AG09319 (cell line): Measurements from ENCODE around the gene ARMC12.

ENCODE experiments used
- DNase-seq: peaks from one replicate; pipeline ENCODE4 v3.0.0-alpha.2; 2010; ENCODE audit warnings: low read depth; ENCODE audit errors: extremely low read depth
- TF ChIP-seq, protein P1 (sequence below): IDR thresholded peaks from 2 replicates; pipeline ENCODE4 v1.5.1; 2011; ENCODE audit warnings: low read depth, mild to moderate bottlenecking, inconsistent platforms, low read length, moderate library complexity

ARMC12 gene

DNA sequence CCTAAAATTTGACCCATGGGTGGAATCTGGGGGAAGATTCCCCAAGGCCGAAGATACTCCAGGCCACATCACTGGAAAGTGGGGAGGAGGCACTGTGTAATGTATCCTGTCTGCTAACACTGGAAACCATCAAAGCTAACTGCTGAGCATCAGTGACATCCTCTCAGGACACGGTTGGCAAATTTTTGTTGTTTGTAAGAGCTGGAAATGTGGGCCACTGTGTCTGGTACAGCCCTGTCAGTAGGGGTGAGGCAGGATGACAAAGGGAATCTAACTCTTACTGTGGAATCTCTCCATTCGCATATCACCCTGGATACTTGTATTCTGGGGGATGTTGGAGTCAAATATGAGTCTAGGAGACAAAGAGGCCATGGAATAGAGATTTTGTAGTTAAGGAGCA lies 22.6 kb downstream of the ARMC12 start:
- no peak for DNase-seq
- TF ChIP-seq, protein P1, sequence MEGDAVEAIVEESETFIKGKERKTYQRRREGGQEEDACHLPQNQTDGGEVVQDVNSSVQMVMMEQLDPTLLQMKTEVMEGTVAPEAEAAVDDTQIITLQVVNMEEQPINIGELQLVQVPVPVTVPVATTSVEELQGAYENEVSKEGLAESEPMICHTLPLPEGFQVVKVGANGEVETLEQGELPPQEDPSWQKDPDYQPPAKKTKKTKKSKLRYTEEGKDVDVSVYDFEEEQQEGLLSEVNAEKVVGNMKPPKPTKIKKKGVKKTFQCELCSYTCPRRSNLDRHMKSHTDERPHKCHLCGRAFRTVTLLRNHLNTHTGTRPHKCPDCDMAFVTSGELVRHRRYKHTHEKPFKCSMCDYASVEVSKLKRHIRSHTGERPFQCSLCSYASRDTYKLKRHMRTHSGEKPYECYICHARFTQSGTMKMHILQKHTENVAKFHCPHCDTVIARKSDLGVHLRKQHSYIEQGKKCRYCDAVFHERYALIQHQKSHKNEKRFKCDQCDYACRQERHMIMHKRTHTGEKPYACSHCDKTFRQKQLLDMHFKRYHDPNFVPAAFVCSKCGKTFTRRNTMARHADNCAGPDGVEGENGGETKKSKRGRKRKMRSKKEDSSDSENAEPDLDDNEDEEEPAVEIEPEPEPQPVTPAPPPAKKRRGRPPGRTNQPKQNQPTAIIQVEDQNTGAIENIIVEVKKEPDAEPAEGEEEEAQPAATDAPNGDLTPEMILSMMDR = no peak

DNA sequence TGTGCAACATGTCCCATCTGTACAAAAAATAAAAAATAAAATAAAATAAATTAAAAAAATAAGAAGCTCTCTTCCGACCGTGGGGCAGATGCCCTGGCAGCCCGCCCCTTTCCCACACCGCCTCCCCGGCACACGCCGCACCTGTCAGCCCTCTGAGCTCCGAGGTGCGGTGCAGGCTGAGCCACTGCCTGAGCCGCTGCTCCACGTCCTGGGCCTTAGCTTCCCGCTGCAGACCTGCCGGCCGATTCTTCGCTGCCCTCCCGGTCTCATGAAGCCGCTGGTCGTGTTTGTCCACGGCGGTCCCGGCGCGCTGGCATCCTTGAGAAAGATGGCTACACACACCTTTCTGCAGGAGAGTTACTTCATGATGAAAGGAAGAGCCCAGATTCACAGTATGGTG lies 28.9 kb downstream of the ARMC12 start:
- TF ChIP-seq, protein P1 = no peak
- DNase-seq = no peak

DNA sequence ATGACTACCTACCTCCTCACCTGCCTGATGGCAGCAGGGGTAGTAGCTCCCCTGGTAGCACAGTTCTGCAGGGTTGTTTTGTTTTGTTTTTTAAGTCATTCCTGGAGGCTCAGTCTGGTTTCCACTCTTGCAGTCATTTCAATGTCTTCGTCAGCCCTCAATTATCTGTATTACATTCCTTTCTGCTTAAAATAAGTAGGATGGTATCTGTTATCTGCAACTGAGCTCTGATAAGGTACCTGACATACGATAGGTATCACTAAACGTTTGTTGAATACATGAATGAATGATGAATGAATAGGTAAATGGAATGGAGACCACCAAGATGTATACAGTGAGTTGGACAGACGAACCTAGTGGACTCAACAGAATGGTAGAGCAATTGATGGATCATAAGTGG lies 32.4 kb downstream of the ARMC12 start:
- TF ChIP-seq, protein P1 = no peak
- DNase-seq = no peak

DNA sequence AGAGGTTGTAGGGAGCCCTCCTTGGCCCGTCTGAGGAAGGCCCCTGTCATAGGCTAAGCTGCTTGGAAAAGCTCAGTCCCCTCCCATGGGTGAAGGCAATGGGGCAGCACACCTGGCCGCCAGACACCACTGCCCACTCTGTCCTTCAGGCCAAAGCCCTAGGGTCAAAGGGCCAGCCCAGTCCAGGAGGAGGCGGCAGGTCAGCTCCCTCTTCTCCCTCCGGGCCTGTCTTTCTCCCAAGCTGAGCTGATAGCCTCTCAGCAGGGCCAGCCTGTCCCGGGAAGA lies 34.5 kb downstream of the ARMC12 start:
- TF ChIP-seq, protein P1 = no peak
- no peak for DNase-seq

DNA sequence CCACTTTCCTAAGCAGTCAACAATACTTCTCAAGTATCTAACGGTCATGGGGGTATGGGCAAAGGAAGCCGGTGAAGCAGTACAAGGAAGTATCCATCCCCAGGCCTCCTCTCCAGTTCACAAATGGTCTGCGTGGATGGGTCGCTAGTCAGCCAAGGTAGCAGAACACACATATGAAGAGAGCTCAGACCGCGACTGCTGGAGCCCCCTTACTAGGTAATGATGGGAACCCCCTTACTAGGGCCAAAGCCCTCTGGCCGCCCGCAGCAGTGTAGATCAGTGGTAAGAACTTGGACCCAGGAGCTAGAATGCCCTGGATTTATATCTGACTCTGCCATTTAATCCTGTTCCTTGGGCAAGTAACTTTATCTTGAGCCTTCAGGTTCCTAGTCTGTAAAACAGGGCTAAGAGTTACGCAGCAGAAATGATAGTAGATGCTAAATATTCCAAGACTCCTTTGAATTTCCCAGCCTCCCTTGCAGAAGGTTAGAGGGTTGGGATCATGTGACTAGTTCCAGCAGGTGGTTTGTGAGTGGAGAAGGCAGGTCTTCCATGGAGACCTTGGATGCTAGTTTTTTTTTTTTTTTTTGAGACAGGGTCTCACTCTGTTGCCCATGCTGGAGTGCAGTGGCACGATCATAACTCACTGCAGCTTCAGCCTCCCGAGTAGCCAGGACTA lies 37.4 kb downstream of the ARMC12 start:
- no peak for DNase-seq
- TF ChIP-seq, protein P1 = no peak

DNA sequence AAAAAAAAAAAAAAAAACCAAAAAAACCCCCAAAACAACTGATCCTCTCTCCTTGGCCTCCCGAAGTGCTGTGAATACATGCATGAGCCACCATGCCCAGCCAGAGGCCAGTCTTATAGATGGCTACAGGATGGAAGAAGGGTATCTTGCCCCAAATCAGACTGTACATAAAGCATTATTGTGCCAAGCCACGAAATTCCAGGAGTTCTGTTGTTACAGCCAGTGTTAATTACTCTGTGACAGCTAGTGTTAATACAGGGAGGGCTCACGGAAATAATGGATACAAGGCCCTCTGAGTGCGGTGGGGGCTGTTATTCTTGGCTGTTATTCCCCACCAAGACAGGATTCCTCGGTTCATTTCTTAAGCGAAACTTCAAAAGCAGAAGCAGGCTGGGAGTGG lies 38.2 kb downstream of the ARMC12 start:
- no peak for DNase-seq

DNA sequence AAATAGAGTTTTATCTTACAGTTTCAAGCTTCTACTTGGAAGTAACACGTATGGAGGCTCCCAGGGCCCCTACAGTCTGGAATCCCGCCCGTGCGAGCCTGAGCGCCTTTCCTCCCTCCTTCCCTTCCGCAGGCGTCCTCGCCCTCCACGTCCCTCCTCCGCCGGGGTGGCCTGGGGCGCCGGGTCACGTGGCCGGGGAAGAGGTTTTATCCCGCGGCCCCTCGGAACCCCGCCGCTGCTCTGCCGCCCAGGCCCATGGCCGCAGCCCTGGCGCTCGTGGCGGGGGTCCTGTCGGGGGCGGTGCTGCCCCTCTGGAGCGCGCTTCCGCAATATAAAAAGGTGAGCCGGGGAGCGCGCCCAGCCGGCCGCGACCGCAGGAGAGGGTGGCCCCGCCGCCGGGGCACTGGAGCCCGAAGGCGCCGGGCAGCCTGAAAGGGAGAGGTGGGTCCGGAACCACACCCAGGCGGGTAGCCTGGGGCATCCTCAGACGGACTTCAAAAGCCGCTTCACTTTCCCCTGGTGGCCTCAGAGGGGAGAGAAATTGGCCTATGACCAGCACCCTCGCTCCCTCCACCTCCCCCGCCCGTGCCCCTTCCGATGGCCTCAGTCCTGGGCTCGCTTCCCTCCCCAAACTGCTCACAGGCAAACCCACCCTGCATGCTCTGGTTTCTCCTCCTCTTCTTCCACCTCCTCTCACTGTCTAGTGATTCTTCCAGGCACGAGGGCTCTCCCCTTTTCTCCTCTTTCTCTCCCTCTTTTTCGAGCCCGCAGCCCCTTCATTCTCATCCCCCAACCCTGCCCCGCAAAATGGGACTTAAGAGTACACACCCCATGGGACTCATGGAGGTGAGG lies 39.8 kb downstream of the ARMC12 start, which contains the start of gene CLPSL2:
CLPSL2 (plus strand) TSS at position 235 of the 852 bp plus-strand sequence; CDS start at position 256, 21 bp downstream.
- TF ChIP-seq, protein P1 = no peak
- no peak for DNase-seq

More for the DNA sequence above, 38.2 kb downstream of the ARMC12 start:
- TF ChIP-seq, protein P1 = no peak
